Measurements from ENCODE around the gene APMAP.
A peak's percentile ranks its signal among the peaks of the same experiment; 100 is the strongest.
"Not testable (repeated sequence)": the region's sequence is repeated elsewhere in the genome, so short reads cannot be mapped to it uniquely, and the experiment has no call there.

The APMAP gene

DNA sequence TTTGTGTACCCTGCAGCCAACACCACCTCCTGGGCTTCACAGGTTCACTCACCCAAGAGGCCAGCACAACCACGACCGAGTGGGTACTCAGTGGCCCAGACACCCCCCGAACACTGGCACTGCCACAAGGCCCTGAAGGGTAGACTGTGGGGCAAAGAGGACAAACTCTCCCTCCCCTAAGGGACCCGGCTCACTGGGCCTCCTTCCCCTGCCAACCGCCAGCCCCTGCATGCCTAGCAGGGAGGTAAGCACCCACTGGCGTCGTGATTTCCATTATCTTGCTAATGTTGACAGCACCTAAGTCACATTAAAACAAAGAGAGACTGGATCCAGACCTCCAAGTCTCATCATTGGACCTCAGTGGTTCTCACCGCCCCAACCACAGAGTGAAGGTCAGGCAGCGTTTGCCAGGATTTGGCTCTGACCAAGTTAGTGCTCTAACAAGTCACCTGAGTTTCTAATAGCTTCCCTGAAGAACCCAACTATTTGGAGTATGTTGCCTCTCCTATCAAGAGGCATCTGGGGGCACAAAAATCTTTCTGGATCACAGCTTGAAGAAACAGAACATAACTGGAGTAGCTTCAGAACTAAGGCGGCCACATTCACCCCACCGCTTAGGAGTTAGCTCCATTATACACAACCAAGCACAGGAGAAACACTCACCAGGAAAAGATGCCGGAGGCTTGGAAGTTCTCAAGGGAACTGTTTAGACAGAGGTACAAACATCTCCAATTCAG, 14.0 kb upstream of the APMAP start:
- DNase-seq, result no peak

DNA sequence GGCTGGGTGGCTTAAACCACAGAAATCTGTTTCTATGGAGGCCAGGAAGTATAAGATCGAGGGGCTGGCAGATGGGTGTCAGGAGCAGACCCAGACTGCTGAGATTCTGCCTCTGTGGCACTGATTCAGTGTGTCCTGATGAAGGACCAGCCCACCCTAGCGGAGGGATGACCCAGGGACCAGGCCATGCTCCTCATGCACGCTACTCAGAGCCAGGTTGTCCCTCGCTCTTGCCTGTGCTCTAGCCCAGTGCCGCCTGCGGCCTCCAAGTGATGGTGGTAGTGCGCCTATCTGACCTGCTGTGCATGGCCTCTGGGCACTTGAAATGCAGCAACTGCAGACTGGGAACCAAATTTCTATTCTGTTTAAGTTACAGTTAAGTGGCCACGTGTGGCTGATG, 13.1 kb upstream of the APMAP start:
- DNase-seq, result no peak

- DNase-seq, result peak in 4 of 14 donors; percentile 19 to 90 (median 34)
These were observed 12.7 kb upstream of the APMAP start for GRCh38 chr20:25005220-25005619.

DNA sequence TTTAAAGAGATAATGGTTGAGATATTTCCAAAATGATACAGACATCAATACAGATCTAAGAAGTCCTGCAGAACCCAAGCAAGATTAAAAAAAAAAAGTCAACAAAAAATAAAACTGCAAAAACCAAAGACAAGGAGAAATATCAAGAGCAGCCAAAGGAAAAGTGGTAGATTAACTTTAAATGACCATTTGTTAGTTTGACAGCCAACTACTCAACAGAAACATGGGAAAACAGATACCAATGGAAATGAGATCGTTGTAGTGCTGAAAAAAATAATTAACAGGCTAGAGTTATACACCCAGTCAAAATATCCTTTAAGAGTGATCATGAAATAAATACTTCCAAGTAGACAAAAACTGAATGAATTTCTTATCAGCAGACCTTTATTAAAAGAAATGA, 10.5 kb upstream of the APMAP start:
- DNase-seq, result no peak

- not testable (repeated sequence) for DNase-seq
These were observed 8.8 kb upstream of the APMAP start for GRCh38 chr20:25001323-25001722.

DNA sequence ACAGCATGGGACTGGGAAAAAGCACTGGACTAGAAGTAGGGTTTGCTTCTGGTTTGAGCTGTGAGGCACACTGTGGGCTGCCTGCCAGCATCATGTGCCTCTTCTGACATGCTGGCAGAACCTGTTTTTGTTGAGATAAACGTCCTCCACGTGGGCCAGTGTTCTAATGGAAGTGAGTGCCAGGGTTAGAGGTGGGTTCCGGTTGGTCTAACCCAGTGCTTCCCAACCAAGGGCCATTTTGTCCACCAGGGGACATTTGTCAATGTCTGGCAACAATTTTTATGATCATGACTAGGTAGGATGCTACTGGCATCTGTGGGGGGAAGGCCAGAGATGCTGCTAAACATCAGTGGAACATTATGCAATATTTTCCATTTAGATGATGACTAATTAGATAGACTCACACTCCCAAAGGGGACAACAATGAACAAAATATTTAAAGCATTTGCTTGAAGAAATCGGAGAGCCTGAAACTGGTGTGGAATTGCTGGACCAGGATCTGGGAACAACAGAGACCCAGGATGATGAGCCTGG, 7.8 kb upstream of the APMAP start:
- DNase-seq, result peak in 1 of 14 donors; percentile 25

DNA sequence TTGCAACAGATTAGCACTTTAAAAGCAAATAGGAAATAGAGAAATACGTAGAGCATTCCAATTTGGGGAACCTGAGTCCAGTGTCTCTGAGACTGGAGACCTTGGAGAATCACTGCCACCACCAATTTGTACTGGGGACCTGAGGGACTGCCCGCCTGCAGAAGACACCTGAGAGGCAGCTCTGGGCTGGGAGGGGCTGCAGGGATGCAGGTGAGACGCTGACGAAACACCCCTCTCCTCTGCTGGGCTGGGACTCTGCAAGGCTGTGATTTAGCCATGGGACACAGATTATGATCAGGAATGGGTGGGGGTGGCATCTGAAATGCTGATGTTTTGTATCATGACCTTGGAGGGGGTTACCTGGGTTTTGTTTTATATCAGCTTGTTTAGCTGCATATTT, 7.0 kb upstream of the APMAP start:
- no peak for DNase-seq

- no peak for DNase-seq
These were observed 6.3 kb upstream of the APMAP start for GRCh38 chr20:24998631-24999445.

DNA sequence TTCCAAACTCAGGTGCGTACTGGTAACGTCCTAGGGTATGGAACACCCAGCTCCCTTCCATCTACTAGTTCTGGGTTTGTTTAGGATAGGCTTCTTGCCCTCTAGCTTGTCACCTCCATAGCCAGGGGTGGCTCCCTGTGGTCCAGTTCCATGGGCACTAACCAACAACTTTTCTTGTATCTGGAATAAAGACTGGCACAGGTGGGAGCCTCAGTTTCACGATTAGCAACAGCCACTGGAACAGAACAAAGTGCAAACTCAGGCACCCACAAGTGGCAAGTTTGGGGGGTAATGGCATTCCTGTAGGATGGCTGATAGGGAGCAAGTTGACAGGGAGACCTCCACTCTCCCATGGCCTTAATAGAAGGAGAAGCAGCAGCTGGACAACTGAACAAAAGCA, 5.6 kb upstream of the APMAP start:
- DNase-seq, result no peak

DNA sequence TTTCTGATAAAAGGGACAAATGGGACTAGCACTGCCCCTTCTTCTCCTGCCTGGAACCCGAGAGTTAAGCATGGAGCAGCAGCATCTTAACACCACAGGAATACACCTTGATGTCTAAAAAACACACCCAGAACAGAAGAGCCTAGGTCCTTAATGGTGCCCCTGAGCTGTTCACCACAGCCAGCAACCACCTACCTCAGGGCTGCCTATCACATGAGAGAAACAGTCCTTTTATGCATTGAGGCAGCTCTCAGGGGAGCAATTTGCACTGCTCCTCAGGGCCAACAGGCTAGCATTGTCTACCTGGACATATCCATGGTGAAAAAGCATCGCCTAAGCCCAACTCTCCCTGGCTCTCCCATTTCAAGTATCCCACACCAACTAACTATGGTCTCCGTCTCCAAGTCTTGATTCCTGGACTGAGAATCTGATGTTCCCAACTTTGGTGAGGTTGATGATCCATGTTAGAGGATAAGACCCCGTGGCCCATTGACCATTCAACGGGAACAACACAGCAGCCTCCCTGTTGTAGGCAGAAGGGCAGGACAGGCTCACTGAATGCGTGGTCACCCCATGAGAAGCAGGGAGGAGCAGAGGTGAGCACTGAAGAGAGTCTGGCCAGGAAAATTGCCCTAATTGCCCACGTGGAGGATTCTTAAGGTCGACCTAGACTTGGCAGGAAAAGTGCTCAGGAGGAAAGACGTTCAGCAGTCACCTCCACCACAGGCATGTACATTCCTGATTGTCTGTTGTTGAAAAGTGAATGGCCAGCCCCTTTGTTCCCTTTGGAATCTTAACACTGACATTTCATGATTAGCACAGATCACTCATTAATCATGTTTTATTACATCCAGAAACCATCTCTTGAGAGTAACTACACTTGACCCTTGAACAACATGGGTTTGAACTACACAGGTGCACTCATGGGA, 4.2 kb upstream of the APMAP start:
- no peak for DNase-seq

GRCh38 chr20:24995741-24996448, 3.3 kb upstream of the APMAP start:
- DNase-seq, result no peak

DNA sequence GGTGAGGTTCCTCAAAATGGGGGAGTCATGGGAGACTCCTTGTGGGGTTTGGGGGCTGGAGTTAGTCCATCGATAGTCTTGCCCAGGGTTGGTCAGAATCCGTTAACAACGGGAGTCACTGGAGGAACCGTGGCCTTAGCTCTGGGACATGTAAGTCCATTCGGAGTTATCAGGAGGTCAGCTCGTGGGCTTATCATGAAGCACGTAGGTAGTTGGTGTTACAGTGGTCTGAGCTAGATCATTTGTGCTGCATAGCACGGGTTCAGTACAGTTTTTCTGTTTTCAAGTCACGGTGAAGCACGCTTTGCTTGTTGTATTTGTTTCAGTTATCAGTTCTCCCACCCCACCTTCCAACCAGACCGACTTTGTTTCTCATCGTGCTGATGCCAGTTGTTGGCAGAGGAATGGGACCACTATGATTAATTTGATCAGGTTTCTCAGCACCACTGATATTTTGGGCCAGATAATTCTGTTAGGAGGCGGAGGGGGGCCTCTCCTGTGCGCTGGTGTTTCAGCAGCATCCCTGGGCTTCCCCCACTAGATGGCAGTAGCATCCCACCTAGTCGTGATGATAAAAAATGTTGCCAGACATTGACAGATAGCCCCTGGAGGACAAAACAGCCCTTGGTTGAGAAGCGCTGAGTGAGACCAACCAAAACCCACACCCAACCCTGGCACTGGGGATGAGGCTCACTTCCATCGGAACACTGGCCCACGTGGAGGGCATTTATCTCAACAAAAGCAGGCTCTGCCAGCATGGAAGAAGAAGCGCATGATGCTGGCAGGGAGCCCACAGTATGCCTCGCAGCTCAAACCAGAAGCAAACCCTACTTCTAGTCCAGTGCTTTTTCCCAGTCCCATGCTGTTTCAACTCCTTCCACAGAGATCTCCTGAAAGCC, 2.2 kb upstream of the APMAP start:
- peak; percentile 12 to 97 (median 86) for DNase-seq

GRCh38 chr20:24994186-24994465, 1.6 kb upstream of the APMAP start:
- DNase-seq, result no peak

DNA sequence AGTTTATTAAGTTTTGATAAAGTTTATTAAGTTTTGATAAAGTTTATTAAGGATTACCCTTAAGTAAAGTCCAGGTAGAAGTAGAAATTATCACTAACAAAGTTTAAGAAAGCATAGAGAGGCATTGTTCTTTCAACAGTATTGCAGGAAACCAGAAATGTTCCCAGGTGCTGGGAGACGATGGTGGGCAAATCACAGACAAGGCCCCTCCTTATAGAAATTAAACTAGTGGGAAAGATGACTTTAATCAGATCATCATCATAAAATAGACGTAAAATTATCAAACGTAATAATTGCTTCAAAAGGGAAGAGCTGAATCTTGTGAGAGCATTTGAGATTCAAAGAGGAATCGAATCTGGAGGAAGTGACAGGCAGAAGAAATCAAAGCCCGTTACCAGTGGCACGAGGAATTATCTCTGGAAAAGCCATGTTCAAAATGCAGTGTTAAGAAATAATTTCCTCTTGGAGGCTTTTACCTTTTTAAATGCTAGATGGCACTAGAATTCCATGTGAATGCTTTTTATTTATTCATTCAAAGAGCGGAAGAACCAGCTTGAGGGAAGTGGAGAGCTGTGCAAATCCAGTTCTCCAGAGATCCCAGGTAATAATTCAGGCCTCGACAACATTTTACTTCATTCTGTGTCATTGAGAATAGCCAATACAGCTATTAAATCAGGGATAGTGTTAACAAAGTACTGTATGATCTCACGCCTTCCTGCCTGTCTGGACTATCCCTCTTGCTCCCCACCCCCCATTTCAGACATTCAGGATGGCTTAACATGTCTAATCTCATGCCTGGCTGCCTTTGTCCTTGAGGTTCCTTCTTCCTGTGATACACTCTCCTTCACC, 1.0 kb upstream of the APMAP start:
- DNase-seq, result peak in 1 of 14 donors; percentile 59

GRCh38 chr20:24991897-24992486, 559 bp downstream of the APMAP start:
- peak in 1 of 14 donors; percentile 65 for DNase-seq

DNA sequence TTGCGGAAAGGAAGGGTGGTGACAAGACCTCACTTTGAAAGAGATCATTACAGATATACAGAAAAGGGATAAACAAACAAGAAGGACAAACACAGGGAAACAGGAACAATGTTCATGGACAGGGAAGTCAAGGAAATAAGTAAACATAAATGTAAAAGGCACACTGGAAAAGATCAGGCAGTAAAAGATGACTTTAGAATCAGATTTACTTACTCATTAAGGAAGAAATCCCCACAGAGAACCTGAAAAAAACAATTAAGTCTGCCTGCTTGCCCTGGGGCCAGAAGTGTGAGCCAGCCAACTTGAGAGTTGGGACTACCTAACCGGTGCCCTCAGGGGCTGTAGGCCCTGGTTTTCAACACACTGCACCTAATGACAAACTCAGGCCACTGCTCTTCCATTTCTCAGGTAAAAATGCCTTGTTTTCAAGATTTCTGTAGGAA, 1.7 kb downstream of the APMAP start:
- DNase-seq, result no peak

GRCh38 chr20:24989162-24989561, 3.4 kb downstream of the APMAP start:
- DNase-seq, result no peak

DNA sequence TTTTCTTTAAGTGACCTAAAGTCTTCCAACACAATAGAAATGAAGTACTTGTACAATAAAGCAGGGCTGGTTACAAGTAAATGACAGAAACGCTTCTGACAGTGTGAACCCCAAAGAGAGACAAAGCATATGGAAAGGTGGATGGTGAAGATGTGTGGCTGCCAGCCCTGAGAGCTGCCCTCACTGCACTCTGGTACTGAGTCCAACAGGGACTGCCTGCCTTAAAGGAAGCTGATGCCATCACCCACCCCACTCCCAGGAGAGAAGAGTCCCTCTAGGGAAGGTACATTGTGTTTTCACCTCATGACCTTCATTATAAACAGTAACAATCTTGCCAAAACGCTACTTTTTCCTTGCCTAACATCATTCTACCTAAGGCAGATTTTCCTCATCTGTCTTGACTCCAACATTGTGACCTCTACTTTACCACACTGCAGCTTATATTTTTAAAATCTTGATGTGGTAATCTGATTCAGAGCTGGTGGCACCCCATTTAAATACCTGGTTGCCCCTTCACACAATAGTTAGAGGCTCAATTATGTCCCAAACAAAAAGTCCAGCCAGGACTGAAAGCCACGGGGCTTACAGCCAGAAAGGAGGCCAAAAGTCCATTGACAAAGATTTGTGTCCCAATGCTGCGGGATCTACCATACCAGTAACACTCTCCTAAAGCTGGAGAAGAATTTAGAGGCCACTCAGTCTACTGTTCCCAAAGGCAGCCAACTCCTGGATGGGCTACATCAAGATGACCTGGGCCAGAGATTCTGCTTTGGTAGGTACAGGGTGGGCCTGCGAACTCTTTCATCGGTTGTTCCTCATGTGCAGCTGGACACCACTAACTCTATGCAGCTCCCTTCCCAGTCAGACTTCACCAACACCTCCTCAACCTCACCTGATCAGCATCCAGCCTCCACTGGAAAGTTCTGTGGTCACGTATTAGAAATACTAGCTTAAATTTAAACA, 4.4 kb downstream of the APMAP start:
- DNase-seq, result no peak
